ENCODE data around the gene YIPF3. TPM values are rescaled to one million over a fixed set of nuclear protein-coding genes. Genes with fewer than 3 reads are reported as not detected.
"Not testable (repeated sequence)": the region's sequence is repeated elsewhere in the genome, so short reads cannot be mapped to it uniquely, and the experiment has no call there.

Gene YIPF3
- polyA plus RNA-seq, 1 of the 3 experiments (the other 2 are of a cell fraction): 219 TPM

GRCh38 chr6:43516697-43517504 is at the start of gene YIPF3, which contains the start of gene POLR1C (continued):
- no peak for TF ChIP-seq CTCF (IDR thresholded peaks at IDR 0.05)
- no peak for TF ChIP-seq RAD21 (IDR thresholded peaks at IDR 0.05; ENCODE audit: low read length)
- TF ChIP-seq GABPA (IDR thresholded peaks at IDR 0.05; ENCODE audit: low read depth): peak; percentile 94
- no peak for TF ChIP-seq TEAD4 (IDR thresholded peaks at IDR 0.05; ENCODE audit: borderline replicate concordance, insufficient read depth)
- TF ChIP-seq PBX3 (IDR thresholded peaks at IDR 0.05): no peak
- peak; percentile 92 for TF ChIP-seq MAX (IDR thresholded peaks at IDR 0.05; ENCODE audit: low read depth)
- peak; percentile 23; the same call in 1 of the 2 replicates for TF ChIP-seq RFX5 (IDR thresholded peaks at IDR 0.05; ENCODE audit: low read length)
- peak; percentile 92 for TF ChIP-seq YY1 (IDR thresholded peaks at IDR 0.05; ENCODE audit: low read depth)
- no peak for TF ChIP-seq RXRA (IDR thresholded peaks at IDR 0.05; ENCODE audit: borderline replicate concordance, low read depth)

GRCh38 chr6:43559328-43559727 is 42.6 kb upstream of the YIPF3 start:
- H3K4me3 ChIP-seq (ENCODE audit: low read depth in 2 of 2, low read length in 1 of 2): no peak overlapping the region
- no peak for DNase-seq
- H3K36me3 ChIP-seq (replicated peaks in 1 of 2; ENCODE audit: control insufficient read depth in 1 of 2, insufficient read depth in 2 of 2, low read length in 1 of 2): peaks cover 63 to 87% of the 10 kb centered on the region in 2 experiments
- H3K9me2 ChIP-seq: no peaks in the 10 kb centered on the region
- POLR2A ChIA-PET: no interaction called here
- H3K79me2 ChIP-seq (ENCODE audit: insufficient read depth): no peaks in the 10 kb centered on the region
- no peak overlapping the region for H2AFZ ChIP-seq (ENCODE audit: low read depth)
- no peaks in the 10 kb centered on the region for H3K4me1 ChIP-seq (ENCODE audit: control insufficient read depth in 1 of 2, insufficient read depth in 2 of 2, low read depth in 1 of 2, low read length in 1 of 2)
- no peaks in the 10 kb centered on the region for H3K27me3 ChIP-seq (ENCODE audit: insufficient read depth)
- no peaks in the 10 kb centered on the region for H4K20me1 ChIP-seq (ENCODE audit: insufficient read depth)
- CTCF ChIA-PET: no interaction called here
- no peaks in the 10 kb centered on the region for H3K9me3 ChIP-seq
- no peak for TF ChIP-seq FOSL2 (IDR thresholded peaks at IDR 0.05; ENCODE audit: borderline replicate concordance, low read depth)
- no peak for TF ChIP-seq RAD21 (IDR thresholded peaks at IDR 0.05; ENCODE audit: low read length)
- no peak for TF ChIP-seq CHD2 (IDR thresholded peaks at IDR 0.05; ENCODE audit: low read length, partially characterized antibody)
- TF ChIP-seq ELF1 (IDR thresholded peaks at IDR 0.05): no peak
- TF ChIP-seq TEAD4 (IDR thresholded peaks at IDR 0.05; ENCODE audit: borderline replicate concordance, insufficient read depth): no peak
- TF ChIP-seq FOXM1 (IDR thresholded peaks at IDR 0.05; ENCODE audit: low read depth): no peak
- TF ChIP-seq RXRA (IDR thresholded peaks at IDR 0.05; ENCODE audit: borderline replicate concordance, low read depth): no peak
- no peak for TF ChIP-seq EZH2phosphoT487 (IDR thresholded peaks at IDR 0.05; ENCODE audit: borderline replicate concordance, low read depth)
- TF ChIP-seq IRF3 (IDR thresholded peaks at IDR 0.05; ENCODE audit: low read depth, low read length): no peak
- no peak for TF ChIP-seq NRF1 (IDR thresholded peaks at IDR 0.05; ENCODE audit: low read depth, low read length)
- TF ChIP-seq MXI1 (IDR thresholded peaks at IDR 0.05; ENCODE audit: low read depth, low read length): no peak
- TF ChIP-seq JUND (IDR thresholded peaks at IDR 0.05): no peak
- TF ChIP-seq SMC3 (IDR thresholded peaks at IDR 0.05; ENCODE audit: low read depth, low read length): no peak
- TF ChIP-seq TAF1 (IDR thresholded peaks at IDR 0.05; ENCODE audit: borderline replicate concordance, low read depth, low read length): no peak
- H3K9ac ChIP-seq: no peak overlapping the region
- H3K4me2 ChIP-seq: no peak overlapping the region
- H3F3A ChIP-seq (replicated peaks; ENCODE audit: insufficient read depth): no peaks in the 10 kb centered on the region
- no peak overlapping the region for H3K27ac ChIP-seq (ENCODE audit: low read depth in 2 of 2, low read length in 1 of 2)

GRCh38 chr6:43557620-43558019 is 40.9 kb upstream of the YIPF3 start:
- H3K4me3 ChIP-seq (ENCODE audit: low read depth in 2 of 2, low read length in 1 of 2); H3K9me2 ChIP-seq; H4K20me1 ChIP-seq (ENCODE audit: insufficient read depth); H3K79me2 ChIP-seq (ENCODE audit: insufficient read depth); H2AFZ ChIP-seq (ENCODE audit: low read depth); H3K27me3 ChIP-seq (ENCODE audit: insufficient read depth); H3K9ac ChIP-seq; H3K9me3 ChIP-seq; H3K4me1 ChIP-seq (ENCODE audit: control insufficient read depth in 1 of 2, insufficient read depth in 2 of 2, low read depth in 1 of 2, low read length in 1 of 2); H3F3A ChIP-seq (replicated peaks; ENCODE audit: insufficient read depth); H3K27ac ChIP-seq (ENCODE audit: low read depth in 2 of 2, low read length in 1 of 2); POLR2A ChIA-PET; H3K4me2 ChIP-seq; CTCF ChIA-PET; DNase-seq: not testable (repeated sequence)
- WGBS (ENCODE audit: low lambda C conversion rate): 96% methylated on average over 7 of the region's 7 CpGs
- peaks cover 61 to 93% of the 10 kb centered on the region in 2 experiments for H3K36me3 ChIP-seq (replicated peaks in 1 of 2; ENCODE audit: control insufficient read depth in 1 of 2, insufficient read depth in 2 of 2, low read length in 1 of 2)

Measured in SK-N-SH (cell line).